ENCODE measurements around the gene CNTNAP2. TPM values are rescaled to one million over a fixed set of nuclear protein-coding genes. Genes with fewer than 3 reads are reported as not detected.

The CNTNAP2 gene
- total and polyA plus RNA-seq, 8 donors, result 0.94 to 42.5 (median 38.6) TPM

GRCh38 chr7:147182874-147183273 is 1066.3 kb downstream of the CNTNAP2 start:
- no peak for ATAC-seq
- no peaks in the 10 kb centered on the region for H3K9me3 ChIP-seq
- DNase-seq, result peak in 2 of 4 donors; percentile 49 to 63
- TF ChIP-seq CTCF (IDR thresholded peaks at IDR 0.05), result no peak
- no peak overlapping the region for H3K27ac ChIP-seq
- intact Hi-C loops (cut with DNase I), result no loop called here
- H3K4me3 ChIP-seq, result no peak overlapping the region
- no peaks in the 10 kb centered on the region for H3K4me1 ChIP-seq
- no peaks in the 10 kb centered on the region for H3K27me3 ChIP-seq
- no peaks in the 10 kb centered on the region for H3K36me3 ChIP-seq

- Histone ChIP-seq H3K27ac (no peak overlapping the region), H3K9me3 (no peaks in the 10 kb centered on the region), H3K4me3 (no peak overlapping the region), H3K4me1 (no peaks in the 10 kb centered on the region), H3K36me3 (no peaks in the 10 kb centered on the region), H3K27me3 (no peaks in the 10 kb centered on the region)
- intact Hi-C loops (cut with DNase I), result no loop called here
- ATAC-seq (no peak), DNase-seq (peak in 2 of 4 donors; percentile 7 to 12)
- no peak for TF ChIP-seq CTCF (IDR thresholded peaks at IDR 0.05)
Observed at GRCh38 chr7:147183276-147183675, 1066.7 kb downstream of the CNTNAP2 start.

GRCh38 chr7:147188467-147188866 is 1071.9 kb downstream of the CNTNAP2 start:
- H3K9me3 ChIP-seq, result no peaks in the 10 kb centered on the region
- no peaks in the 10 kb centered on the region for H3K27me3 ChIP-seq
- peak; percentile 77 for ATAC-seq
- H3K4me3 ChIP-seq, result no peak overlapping the region
- intact Hi-C loops (cut with DNase I), result no loop called here
- no peaks in the 10 kb centered on the region for H3K36me3 ChIP-seq
- H3K27ac ChIP-seq, result no peak overlapping the region
- H3K4me1 ChIP-seq, result no peaks in the 10 kb centered on the region
- TF ChIP-seq CTCF (IDR thresholded peaks at IDR 0.05), result no peak
- DNase-seq, result no peak

- Histone ChIP-seq H3K4me1 (no peaks in the 10 kb centered on the region), H3K4me3 (no peak overlapping the region), H3K27me3 (no peaks in the 10 kb centered on the region), H3K27ac (no peak overlapping the region), H3K36me3 (no peaks in the 10 kb centered on the region), H3K9me3 (peaks cover 0 to 7% of the 10 kb centered on the region in 2 donors)
- intact Hi-C loops (cut with DNase I), result no loop called here
- no peak for DNase-seq
- no peak for TF ChIP-seq CTCF (IDR thresholded peaks at IDR 0.05)
- ATAC-seq, result no peak
Observed at GRCh38 chr7:147193476-147193875, 1076.9 kb downstream of the CNTNAP2 start.

GRCh38 chr7:147196481-147196880 is 1079.9 kb downstream of the CNTNAP2 start:
- Histone ChIP-seq H3K36me3 (no peaks in the 10 kb centered on the region), H3K27ac (no peak overlapping the region), H3K4me3 (no peak overlapping the region), H3K4me1 (no peaks in the 10 kb centered on the region), H3K27me3 (no peaks in the 10 kb centered on the region), H3K9me3 (peaks cover 0 to 11% of the 10 kb centered on the region in 2 donors)
- TF ChIP-seq CTCF (IDR thresholded peaks at IDR 0.05), result no peak
- ATAC-seq, result no peak
- intact Hi-C loops (cut with DNase I), result no loop called here
- no peak for DNase-seq

Data from left lung (tissue), 10 donors.